ENCODE data around the gene HERC4. TPM values are rescaled to one million over a fixed set of nuclear protein-coding genes. Genes with fewer than 3 reads are reported as not detected.

Gene HERC4
- total and polyA plus RNA-seq, 10 donors, result 18.2 to 124 (median 89.0) TPM

DNA sequence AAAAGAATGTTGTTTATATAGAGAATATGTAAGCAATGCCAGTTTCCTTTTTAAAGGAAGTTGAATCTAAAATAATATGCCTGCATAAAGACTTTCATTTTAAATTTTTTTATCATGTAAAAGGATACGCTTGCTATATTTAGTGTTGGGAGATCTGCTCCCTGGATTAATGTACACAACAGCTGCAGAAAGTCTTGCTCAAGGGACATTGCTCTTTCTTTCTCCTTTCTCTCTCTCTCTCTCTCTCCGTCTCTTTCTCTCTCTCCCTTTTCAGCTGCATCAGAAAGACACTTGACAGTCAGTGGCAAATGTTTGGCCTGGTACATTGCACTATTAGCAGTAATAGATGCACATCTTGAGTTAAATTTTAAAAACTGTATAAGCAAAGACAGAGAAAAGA lies 34.9 kb upstream of the HERC4 start:
- Histone ChIP-seq H3K27ac (no peak overlapping the region), H3K36me3 (no peaks in the 10 kb centered on the region), H3K9me3 (no peaks in the 10 kb centered on the region), H3K27me3 (replicated peaks in 1 of 7) (no peaks in the 10 kb centered on the region), H3K4me1 (no peaks in the 10 kb centered on the region), H3K4me3 (no peak overlapping the region)
- WGBS, 5 donors, result 52 to 81% (median 77%) methylated on average over 2 of the region's 2 CpGs
- DNase-seq, result no peak
- intact Hi-C loops (cut with DNase I; ENCODE audit: low total_unique reads), result no loop called here
- TF ChIP-seq POLR2AphosphoS5 (IDR thresholded peaks at IDR 0.05), result no peak
- no peak for TF ChIP-seq POLR2A (IDR thresholded peaks at IDR 0.05)
- TF ChIP-seq, protein P1, sequence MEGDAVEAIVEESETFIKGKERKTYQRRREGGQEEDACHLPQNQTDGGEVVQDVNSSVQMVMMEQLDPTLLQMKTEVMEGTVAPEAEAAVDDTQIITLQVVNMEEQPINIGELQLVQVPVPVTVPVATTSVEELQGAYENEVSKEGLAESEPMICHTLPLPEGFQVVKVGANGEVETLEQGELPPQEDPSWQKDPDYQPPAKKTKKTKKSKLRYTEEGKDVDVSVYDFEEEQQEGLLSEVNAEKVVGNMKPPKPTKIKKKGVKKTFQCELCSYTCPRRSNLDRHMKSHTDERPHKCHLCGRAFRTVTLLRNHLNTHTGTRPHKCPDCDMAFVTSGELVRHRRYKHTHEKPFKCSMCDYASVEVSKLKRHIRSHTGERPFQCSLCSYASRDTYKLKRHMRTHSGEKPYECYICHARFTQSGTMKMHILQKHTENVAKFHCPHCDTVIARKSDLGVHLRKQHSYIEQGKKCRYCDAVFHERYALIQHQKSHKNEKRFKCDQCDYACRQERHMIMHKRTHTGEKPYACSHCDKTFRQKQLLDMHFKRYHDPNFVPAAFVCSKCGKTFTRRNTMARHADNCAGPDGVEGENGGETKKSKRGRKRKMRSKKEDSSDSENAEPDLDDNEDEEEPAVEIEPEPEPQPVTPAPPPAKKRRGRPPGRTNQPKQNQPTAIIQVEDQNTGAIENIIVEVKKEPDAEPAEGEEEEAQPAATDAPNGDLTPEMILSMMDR (IDR thresholded peaks at IDR 0.05 in 8 of 11, conservative IDR thresholded peaks at IDR 0.05 in 3 of 11), result no peak

DNA sequence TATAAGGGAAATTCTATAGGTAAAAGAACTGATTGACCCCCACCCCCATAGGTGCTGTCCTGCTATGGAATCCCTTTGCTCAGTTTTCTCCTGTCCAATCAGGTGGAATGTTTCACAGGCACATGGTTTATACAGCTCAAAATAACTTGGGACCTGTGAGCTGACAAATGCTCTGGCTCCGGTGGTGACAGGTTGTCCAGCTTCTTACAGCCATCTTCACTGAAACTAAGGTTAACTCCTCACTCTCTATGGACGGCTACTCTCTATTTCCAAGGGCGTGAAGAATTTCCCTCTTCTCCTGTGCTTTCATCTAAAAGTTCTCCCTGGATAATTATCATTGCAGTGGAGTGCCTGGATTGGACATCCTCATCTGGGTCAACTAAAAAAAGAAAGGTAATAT lies 34.2 kb upstream of the HERC4 start, which contains the start of gene MYPN:
MYPN (plus strand) TSS at position 158 of the 400 bp plus-strand sequence. CDS start 11,951 bp downstream, outside the sequence.
- H3K27me3 ChIP-seq (replicated peaks in 1 of 7), result no peaks in the 10 kb centered on the region
- DNase-seq, result no peak
- no peaks in the 10 kb centered on the region for H3K4me1 ChIP-seq
- H3K9me3 ChIP-seq, result no peaks in the 10 kb centered on the region
- TF ChIP-seq POLR2A (IDR thresholded peaks at IDR 0.05) (no peak), POLR2AphosphoS5 (IDR thresholded peaks at IDR 0.05) (no peak)
- TF ChIP-seq, protein P1 (IDR thresholded peaks at IDR 0.05 in 8 of 11, conservative IDR thresholded peaks at IDR 0.05 in 3 of 11), result no peak
- no peak within 1 kb of the TSS for H3K4me3 ChIP-seq
- H3K36me3 ChIP-seq, result no peaks in the 10 kb centered on the region
- intact Hi-C loops (cut with DNase I; ENCODE audit: low total_unique reads), result no loop called here
- H3K27ac ChIP-seq, result no peak within 1 kb of the TSS
- 87 to 95% (median 90%) methylated on average over 3 of the region's 3 CpGs for WGBS, 5 donors

DNA sequence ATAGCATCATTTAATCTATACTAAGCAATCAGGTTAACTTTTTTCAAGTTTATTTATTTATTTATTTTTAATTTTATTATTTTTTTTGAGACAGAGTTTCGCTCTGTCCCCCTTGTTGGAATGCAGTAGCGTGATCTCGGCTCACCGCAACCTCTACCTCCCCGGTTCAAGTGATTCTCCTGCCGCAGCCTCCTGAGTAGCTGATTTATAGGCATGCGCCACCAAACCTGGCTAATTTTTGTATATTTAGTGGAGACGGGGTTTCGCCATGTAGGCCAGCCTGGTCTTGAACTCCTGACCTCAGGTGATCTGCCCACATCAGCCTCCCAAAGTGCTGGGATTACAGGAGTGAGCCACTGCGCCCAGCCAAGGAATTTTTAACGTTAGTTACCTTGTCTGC lies 33.6 kb upstream of the HERC4 start:
- TF ChIP-seq, protein P1 (IDR thresholded peaks at IDR 0.05 in 8 of 11, conservative IDR thresholded peaks at IDR 0.05 in 3 of 11), result no peak
- no peak for TF ChIP-seq POLR2A (IDR thresholded peaks at IDR 0.05)
- no peak for TF ChIP-seq POLR2AphosphoS5 (IDR thresholded peaks at IDR 0.05)
- Histone ChIP-seq H3K4me3 (no peak overlapping the region), H3K4me1 (no peaks in the 10 kb centered on the region), H3K36me3 (no peaks in the 10 kb centered on the region), H3K27me3 (replicated peaks in 1 of 7) (no peaks in the 10 kb centered on the region), H3K27ac (no peak overlapping the region), H3K9me3 (no peaks in the 10 kb centered on the region)
- WGBS, 5 donors, result 91 to 96% (median 93%) methylated on average over 11 of the region's 11 CpGs
- no peak for DNase-seq
- intact Hi-C loops (cut with DNase I; ENCODE audit: low total_unique reads), result no loop called here

DNA sequence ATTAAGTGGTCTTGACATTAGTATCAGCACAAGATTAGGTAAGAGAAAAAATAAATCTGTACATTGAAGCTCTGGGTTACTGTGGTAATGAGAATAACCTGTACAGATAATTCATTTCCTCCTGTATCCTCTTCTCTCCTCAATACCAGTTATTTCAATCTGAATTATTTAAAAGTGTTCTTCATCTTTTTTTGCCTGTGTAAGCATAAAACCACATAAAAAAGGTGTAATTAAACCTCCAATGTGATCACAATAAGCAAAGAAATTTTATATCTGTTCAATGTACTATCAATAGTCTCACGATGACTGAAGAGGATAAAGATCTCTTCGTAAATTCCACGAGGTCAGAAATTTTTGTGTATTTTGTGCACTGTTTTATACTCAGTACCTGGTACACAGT lies 33.0 kb upstream of the HERC4 start:
- intact Hi-C loops (cut with DNase I; ENCODE audit: low total_unique reads), result no loop called here
- 90 to 96% (median 96%) methylated on average over 3 of the region's 3 CpGs for WGBS, 5 donors
- no peak overlapping the region for H3K4me3 ChIP-seq

More for the DNA sequence above, 33.0 kb upstream of the HERC4 start:
- DNase-seq, result no peak
- Histone ChIP-seq H3K9me3 (no peaks in the 10 kb centered on the region), H3K4me1 (no peaks in the 10 kb centered on the region), H3K27ac (no peak overlapping the region), H3K36me3 (no peaks in the 10 kb centered on the region), H3K27me3 (replicated peaks in 1 of 7) (no peaks in the 10 kb centered on the region)
- TF ChIP-seq, protein P1 (IDR thresholded peaks at IDR 0.05 in 8 of 11, conservative IDR thresholded peaks at IDR 0.05 in 3 of 11), result no peak
- no peak for TF ChIP-seq POLR2A (IDR thresholded peaks at IDR 0.05)
- TF ChIP-seq POLR2AphosphoS5 (IDR thresholded peaks at IDR 0.05), result no peak

All from spleen (tissue), 11 donors.